ENCODE data around the gene S100P. TPM values are rescaled to one million over a fixed set of nuclear protein-coding genes. Genes with fewer than 3 reads are reported as not detected.

Gene S100P
- total RNA-seq, 4 donors from 2014 or later, result 0.56 TPM; not detected in 3

DNA sequence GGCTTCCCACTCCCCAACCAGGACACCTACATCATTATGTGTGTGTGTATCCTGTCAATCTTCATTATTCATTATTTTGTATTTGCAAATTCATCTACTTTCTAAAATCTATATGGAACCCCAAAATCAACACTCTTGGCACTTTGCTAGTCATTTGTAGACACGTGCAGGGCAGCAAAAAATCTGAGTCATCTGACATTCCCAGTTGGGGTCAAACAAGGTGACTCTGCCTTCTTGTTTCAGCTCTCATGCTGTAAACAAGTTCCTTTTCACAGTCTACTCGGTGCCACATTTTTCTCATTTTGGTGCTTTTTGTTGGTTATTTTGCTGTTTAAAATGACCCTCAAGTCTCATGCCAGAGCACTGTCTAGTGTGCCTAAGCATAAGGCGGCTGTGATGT, 10.1 kb downstream of the S100P start:
- Histone ChIP-seq H3K4me3 (replicated peaks in 1 of 3) (no peak overlapping the region), H3K27me3 (no peaks in the 10 kb centered on the region), H3K9me3 (no peaks in the 10 kb centered on the region), H3K4me1 (peaks cover 25% of the 10 kb centered on the region in 2 donors), H3K36me3 (no peaks in the 10 kb centered on the region), H3K27ac (no peak overlapping the region)
- WGBS, 2 donors, result 79 to 86% methylated on average over 3 of the region's 3 CpGs
- no peak for DNase-seq
- intact Hi-C loops (cut with DNase I), result no loop called here
- no peak for TF ChIP-seq POLR2A (IDR thresholded peaks at IDR 0.05)

DNA sequence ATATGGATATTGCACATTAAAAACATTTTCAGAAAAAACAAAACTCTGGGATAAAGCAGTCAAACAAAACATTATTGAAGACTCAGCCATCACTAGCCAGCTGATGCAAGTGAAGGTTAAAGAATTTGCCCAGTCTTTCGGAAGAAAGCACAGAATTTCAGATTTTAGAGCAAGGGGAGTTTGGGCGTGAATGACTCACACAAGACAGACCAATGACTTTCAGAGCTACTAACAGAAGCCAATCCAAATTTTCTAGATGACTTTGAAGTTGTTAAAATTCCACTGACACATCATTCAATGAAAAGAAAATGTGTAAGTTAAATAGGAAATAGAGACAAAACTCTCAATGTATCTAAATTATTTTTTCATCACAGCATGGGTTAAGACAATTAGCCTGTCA, 12.0 kb downstream of the S100P start:
- TF ChIP-seq, protein P1, sequence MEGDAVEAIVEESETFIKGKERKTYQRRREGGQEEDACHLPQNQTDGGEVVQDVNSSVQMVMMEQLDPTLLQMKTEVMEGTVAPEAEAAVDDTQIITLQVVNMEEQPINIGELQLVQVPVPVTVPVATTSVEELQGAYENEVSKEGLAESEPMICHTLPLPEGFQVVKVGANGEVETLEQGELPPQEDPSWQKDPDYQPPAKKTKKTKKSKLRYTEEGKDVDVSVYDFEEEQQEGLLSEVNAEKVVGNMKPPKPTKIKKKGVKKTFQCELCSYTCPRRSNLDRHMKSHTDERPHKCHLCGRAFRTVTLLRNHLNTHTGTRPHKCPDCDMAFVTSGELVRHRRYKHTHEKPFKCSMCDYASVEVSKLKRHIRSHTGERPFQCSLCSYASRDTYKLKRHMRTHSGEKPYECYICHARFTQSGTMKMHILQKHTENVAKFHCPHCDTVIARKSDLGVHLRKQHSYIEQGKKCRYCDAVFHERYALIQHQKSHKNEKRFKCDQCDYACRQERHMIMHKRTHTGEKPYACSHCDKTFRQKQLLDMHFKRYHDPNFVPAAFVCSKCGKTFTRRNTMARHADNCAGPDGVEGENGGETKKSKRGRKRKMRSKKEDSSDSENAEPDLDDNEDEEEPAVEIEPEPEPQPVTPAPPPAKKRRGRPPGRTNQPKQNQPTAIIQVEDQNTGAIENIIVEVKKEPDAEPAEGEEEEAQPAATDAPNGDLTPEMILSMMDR (IDR thresholded peaks at IDR 0.05), result no peak
- no peak for TF ChIP-seq POLR2A (IDR thresholded peaks at IDR 0.05)
- H3K27ac ChIP-seq, result no peak overlapping the region
- no peak overlapping the region for H3K4me3 ChIP-seq (replicated peaks in 1 of 3)
- WGBS, 2 donors, result 90 to 98% methylated on average over 2 of the region's 2 CpGs
- intact Hi-C loops (cut with DNase I), result no loop called here
- no peaks in the 10 kb centered on the region for H3K9me3 ChIP-seq
- no peaks in the 10 kb centered on the region for H3K27me3 ChIP-seq
- DNase-seq, result no peak
- H3K36me3 ChIP-seq, result no peaks in the 10 kb centered on the region
- peaks cover 31 to 32% of the 10 kb centered on the region in 2 donors for H3K4me1 ChIP-seq

DNA sequence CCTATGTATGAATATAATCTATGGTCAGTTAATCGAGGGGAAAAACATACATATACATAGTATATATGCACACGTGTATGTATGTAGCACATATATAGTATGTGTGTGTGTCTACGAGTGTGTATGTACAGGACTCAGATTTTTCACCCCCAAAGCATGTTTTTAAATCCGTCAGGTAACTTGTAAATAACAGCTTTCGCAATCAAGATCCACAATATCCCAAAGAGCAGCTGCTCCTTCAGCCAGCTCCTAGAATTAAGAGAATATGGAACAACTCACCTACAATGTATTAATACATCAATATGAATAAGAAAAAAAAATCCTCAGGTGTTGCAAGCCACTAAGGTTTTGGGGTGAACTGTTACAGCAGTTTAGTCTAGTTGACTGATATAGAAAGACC, 12.5 kb downstream of the S100P start:
- Histone ChIP-seq H3K27ac (no peak overlapping the region), H3K9me3 (no peaks in the 10 kb centered on the region), H3K27me3 (no peaks in the 10 kb centered on the region), H3K4me1 (peaks cover 31 to 33% of the 10 kb centered on the region in 2 donors), H3K4me3 (replicated peaks in 1 of 3) (no peak overlapping the region), H3K36me3 (no peaks in the 10 kb centered on the region)
- no peak for DNase-seq
- 95 to 98% methylated on average over 5 of the region's 5 CpGs for WGBS, 2 donors
- no peak for TF ChIP-seq POLR2A (IDR thresholded peaks at IDR 0.05)
- TF ChIP-seq, protein P1 (IDR thresholded peaks at IDR 0.05), result no peak
- intact Hi-C loops (cut with DNase I), result no loop called here

- no peaks in the 10 kb centered on the region for H3K36me3 ChIP-seq
- peaks cover 31 to 33% of the 10 kb centered on the region in 2 donors for H3K4me1 ChIP-seq
- TF ChIP-seq POLR2A (IDR thresholded peaks at IDR 0.05), result peak in 1 of 2 donors; percentile 67
- TF ChIP-seq, protein P1 (IDR thresholded peaks at IDR 0.05), result peak in 2 of 6 experiments; percentile 14 to 15
- 0 to 1% methylated on average over 72 of the region's 72 CpGs for WGBS, 2 donors
- DNase-seq, result peak; percentile 98
- H3K27me3 ChIP-seq, result no peaks in the 10 kb centered on the region
- peak within 1 kb of the TSS; percentile 70 to 79 (median 76) for H3K27ac ChIP-seq
- H3K4me3 ChIP-seq (replicated peaks in 1 of 3), result peak within 1 kb of the TSS; percentile 65 to 87 (median 86)
- H3K9me3 ChIP-seq, result no peaks in the 10 kb centered on the region
- intact Hi-C loops (cut with DNase I), result loop anchor here (5.0 to 10.0 kb wide), 3 partner anchors 37 to 275 kb away; partner anchors contain the start of gene MRFAP1
These were observed 15.8 kb downstream of the S100P start, which contains the start of gene MRFAP1L1 for GRCh38 chr4:6709230-6710114. Gene MRFAP1L1 (minus strand): TSS chr4:6709865. CDS start chr4:6709629, 236 bp downstream.

- Histone ChIP-seq H3K27me3 (no peaks in the 10 kb centered on the region), H3K4me3 (replicated peaks in 1 of 3) (peak overlapping the region in 2 of 3 donors; percentile 23 to 65), H3K36me3 (no peaks in the 10 kb centered on the region), H3K27ac (peak overlapping the region; percentile 3 to 76 (median 12)), H3K9me3 (no peaks in the 10 kb centered on the region), H3K4me1 (peaks cover 31 to 34% of the 10 kb centered on the region in 2 donors)
- TF ChIP-seq POLR2A (IDR thresholded peaks at IDR 0.05), result no peak
- TF ChIP-seq, protein P1 (IDR thresholded peaks at IDR 0.05), result no peak
- 8 to 15% methylated on average over 5 to 6 of the region's 6 CpGs for WGBS, 2 donors
- DNase-seq, result no peak
- intact Hi-C loops (cut with DNase I), result loop anchor here (5.0 to 10.0 kb wide), 3 partner anchors 38 to 275 kb away; partner anchors contain the start of gene MRFAP1
These were observed 16.6 kb downstream of the S100P start for GRCh38 chr4:6710282-6710681.

All from thyroid gland (tissue), 4 donors.